H9 (cell line): Measurements from ENCODE around the gene CDH18. TPM values are rescaled to one million over a fixed set of nuclear protein-coding genes. Genes with fewer than 3 reads are reported as not detected.

Source experiments
- DNase-seq: peaks from one replicate; pipeline ENCODE4 v3.0.0-alpha.2; 2017
- H2AFZ ChIP-seq: one replicate; pipeline ENCODE4 v1.6.1; 2013; ENCODE audit warnings: mild to moderate bottlenecking, low read length, control low read depth, moderate library complexity
- H2AK5ac ChIP-seq: 2 replicates; pipeline ENCODE4 v1.6.1; 2013; ENCODE audit warnings: low read length, control low read depth, mixed read lengths; ENCODE audit not compliant: insufficient read length
- H2BK120ac ChIP-seq: one replicate; pipeline ENCODE4 v1.6.1; 2013; ENCODE audit warnings: low read depth, mild to moderate bottlenecking, low read length, control low read depth, inconsistent platforms; ENCODE audit not compliant: poor library complexity, severe bottlenecking
- H2BK12ac ChIP-seq: 2 replicates; pipeline ENCODE4 v1.6.1; 2013; ENCODE audit warnings: low read length, control low read depth, mixed read lengths, low read depth; ENCODE audit not compliant: insufficient read length
- H2BK15ac ChIP-seq: 2 replicates; pipeline ENCODE4 v1.6.1; 2013; ENCODE audit warnings: low read depth, low read length, control low read depth
- H2BK20ac ChIP-seq: one replicate; pipeline ENCODE4 v1.6.1; 2013; ENCODE audit warnings: low read depth, mild to moderate bottlenecking, low read length, control low read depth, inconsistent platforms; ENCODE audit not compliant: poor library complexity, severe bottlenecking
- H2BK5ac ChIP-seq: 2 replicates; pipeline ENCODE4 v1.6.1; 2013; ENCODE audit warnings: low read length, control low read depth, mixed read lengths; ENCODE audit not compliant: insufficient read length
- H3K14ac ChIP-seq: 2 replicates; pipeline ENCODE4 v1.6.1; 2013; ENCODE audit warnings: low read length, control low read depth; ENCODE audit not compliant: insufficient read depth
- H3K18ac ChIP-seq: 2 replicates; pipeline ENCODE4 v1.6.1; 2013; ENCODE audit warnings: low read depth, mild to moderate bottlenecking, mixed read lengths, low read length, control low read depth; ENCODE audit not compliant: insufficient read length
- H3K23ac ChIP-seq: 2 replicates; pipeline ENCODE4 v1.6.1; 2013; ENCODE audit warnings: low read length, control low read depth, mixed read lengths, low read depth; ENCODE audit not compliant: insufficient read length
- H3K23me2 ChIP-seq: 2 replicates; pipeline ENCODE4 v1.6.1; 2013; ENCODE audit warnings: low read depth, mild to moderate bottlenecking, mixed read lengths, low read length, control low read depth; ENCODE audit not compliant: insufficient read length, poor library complexity, severe bottlenecking
- H3K27ac ChIP-seq: 2 replicates; pipeline ENCODE4 v1.5.1; 2013; ENCODE audit warnings: low read length, control low read depth, mixed read lengths, low read depth; ENCODE audit not compliant: insufficient read length
- H3K27me3 ChIP-seq: 2 replicates; pipeline ENCODE4 v1.6.1; 2013; ENCODE audit warnings: low read length, control low read depth, inconsistent platforms; ENCODE audit not compliant: insufficient read depth
- H3K4ac ChIP-seq: 2 replicates; pipeline ENCODE4 v1.6.1; 2013; ENCODE audit warnings: low read depth, mild to moderate bottlenecking, control low read depth, inconsistent platforms, low read length, moderate library complexity
- H3K4me1 ChIP-seq: 2 replicates; pipeline ENCODE4 v1.6.1; 2013; ENCODE audit warnings: low read length, control low read depth, inconsistent platforms; ENCODE audit not compliant: insufficient read depth
- H3K4me2 ChIP-seq: 2 replicates; pipeline ENCODE4 v1.6.1; 2013; ENCODE audit warnings: low read length, control low read depth, mixed read lengths; ENCODE audit not compliant: insufficient read length, insufficient read depth
- H3K56ac ChIP-seq: 2 replicates; pipeline ENCODE4 v1.6.1; 2013; ENCODE audit warnings: low read depth, mild to moderate bottlenecking, mixed read lengths, low read length, control low read depth; ENCODE audit not compliant: insufficient read length
- H3K79me1 ChIP-seq: 2 replicates; pipeline ENCODE4 v1.6.1; 2013; ENCODE audit warnings: low read depth, mild to moderate bottlenecking, moderate library complexity, low read length, control low read depth, inconsistent platforms; ENCODE audit not compliant: insufficient read depth, poor library complexity, severe bottlenecking
- H3K79me2 ChIP-seq: 2 replicates; pipeline ENCODE4 v1.6.1; 2013; ENCODE audit warnings: low read length, control low read depth, inconsistent platforms; ENCODE audit not compliant: insufficient read depth
- H3K9ac ChIP-seq: 2 replicates; pipeline ENCODE4 v1.6.1; 2013; ENCODE audit warnings: low read length, control low read depth, mixed read lengths; ENCODE audit not compliant: insufficient read length; ENCODE audit errors: extremely low read depth
- H3K9me3 ChIP-seq: one replicate; pipeline ENCODE4 v1.6.1; 2013; ENCODE audit warnings: low read depth, low read length, inconsistent platforms; ENCODE audit not compliant: control insufficient read depth
- H3T11ph ChIP-seq: one replicate; pipeline ENCODE4 v1.6.1; 2013; ENCODE audit warnings: mild to moderate bottlenecking, low read length, control low read depth, inconsistent platforms
- H4K20me1 ChIP-seq: one replicate; pipeline ENCODE4 v1.6.1; 2013; ENCODE audit not compliant: control insufficient read depth, insufficient read length, insufficient read depth
- H4K5ac ChIP-seq: 2 replicates; pipeline ENCODE4 v1.6.1; 2013; ENCODE audit warnings: low read depth, mild to moderate bottlenecking, mixed read lengths, low read length, control low read depth; ENCODE audit not compliant: insufficient read length
- H4K8ac ChIP-seq: replicated peaks from 2 replicates; pipeline ENCODE4 v1.6.1; 2013; ENCODE audit warnings: low read length, control low read depth, mixed read lengths, low read depth; ENCODE audit not compliant: insufficient read length
- H4K91ac ChIP-seq: 2 replicates; pipeline ENCODE4 v1.6.1; 2013; ENCODE audit warnings: low read depth, mild to moderate bottlenecking, moderate library complexity, mixed read lengths, low read length, control low read depth; ENCODE audit not compliant: insufficient read length
- H3K27ac Mint-ChIP-seq, 3 experiments: 2 replicates in 2 of 3; 3 replicates in 1 of 3; pipeline ENCODE4 v1.8.0; 2020 to 2021; ENCODE audit warnings: mixed read lengths in 3 of 3, mild to moderate bottlenecking in 1 of 3, moderate library complexity in 1 of 3
- H3K27me3 Mint-ChIP-seq: 2 replicates; pipeline ENCODE4 v1.8.0; 2021; ENCODE audit warnings: low read depth, mild to moderate bottlenecking, moderate library complexity, mixed read lengths
- H3K36me3 Mint-ChIP-seq, 3 experiments: 2 replicates in 2 of 3; 3 replicates in 1 of 3; pipeline ENCODE4 v1.8.0; 2020 to 2021; ENCODE audit warnings: low read depth in 3 of 3, mixed read lengths in 3 of 3; ENCODE audit not compliant: insufficient read depth in 1 of 3
- H3K4me1 Mint-ChIP-seq, 2 experiments: 2 replicates each; pipeline ENCODE4 v1.8.0; 2020; ENCODE audit warnings: mixed read lengths in 2 of 2
- H3K4me3 Mint-ChIP-seq, 2 experiments: 2 replicates in 1 of 2; 3 replicates in 1 of 2; pipeline ENCODE4 v1.8.0; 2020 to 2021; ENCODE audit warnings: mild to moderate bottlenecking in 2 of 2, mixed read lengths in 2 of 2, moderate library complexity in 1 of 2
- H3K9me3 Mint-ChIP-seq, 2 experiments: 2 replicates in 1 of 2; 3 replicates in 1 of 2; pipeline ENCODE4 v1.8.0; 2020; ENCODE audit warnings: mild to moderate bottlenecking in 2 of 2, mixed read lengths in 2 of 2, moderate library complexity in 1 of 2
- WGBS: extraction: QIAGEN DNeasy Blood & Tissue Kit; methylation state at CpG from one replicate; pipeline ENCODE4 v1.1.7; 2013; ENCODE audit warnings: missing lambda C conversion rate, low lambda C conversion rate, mixed read lengths; ENCODE audit not compliant: insufficient read length; ENCODE audit errors: extremely low coverage; 5-methylcytosine and 5-hydroxymethylcytosine counted together
- total RNA-seq: library from RNA; stranded (reverse); gene quantifications from 2 replicates; pipeline ENCODE4 v1.2.1, GENCODE V29; 2021
- TF ChIP-seq, protein P1 (sequence below): fragments of 200-600 bp; sonication (generic); conservative IDR thresholded peaks from 3 replicates; pipeline ENCODE4 v1.8.0; 2021; ENCODE audit warnings: antibody characterized with exemption, mild to moderate bottlenecking

Gene CDH18
- total RNA-seq, 1 experiment from 2014 or later, result not detected

DNA sequence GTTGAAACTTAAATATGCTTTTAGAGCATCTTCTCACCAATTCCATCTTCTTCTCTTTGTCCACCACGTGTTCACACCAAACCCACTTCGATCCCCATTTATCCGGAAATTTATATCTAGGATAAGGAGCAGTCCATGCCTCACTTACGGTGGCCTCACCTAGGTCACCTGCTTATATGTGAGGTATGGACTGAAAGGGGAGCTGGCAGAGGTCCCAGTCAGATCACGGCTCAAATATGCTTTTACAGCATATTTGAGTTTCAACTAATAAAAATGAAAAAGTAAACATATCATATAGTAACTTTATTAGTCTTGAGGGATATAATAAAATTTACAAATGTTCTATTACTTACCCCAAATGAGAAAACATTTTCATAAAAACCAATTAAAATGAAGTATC is 508.4 kb downstream of the CDH18 start:
- Mint-ChIP-seq H3K4me3 (no peak overlapping the region), H3K9me3 (peaks cover 0 to 2% of the 10 kb centered on the region in 2 experiments; a peak in 3 of 5 replicates), H3K27ac (no peak overlapping the region), H3K27me3 (no peaks in the 10 kb centered on the region), H3K36me3 (no peaks in the 10 kb centered on the region; a peak in 1 of 7 replicates), H3K4me1 (no peaks in the 10 kb centered on the region; a peak in 1 of 4 replicates)
- Histone ChIP-seq H3K79me1 (no peaks in the 10 kb centered on the region), H3K4me1 (no peaks in the 10 kb centered on the region), H3K27ac (no peak overlapping the region), H3K4ac (no peak overlapping the region), H2BK12ac (no peak overlapping the region), H2BK5ac (no peak overlapping the region), H3K79me2 (no peaks in the 10 kb centered on the region), H3K9me3 (no peaks in the 10 kb centered on the region), H4K91ac (no peak overlapping the region), H2AK5ac (no peak overlapping the region), H3K18ac (no peak overlapping the region), H3K4me2 (no peak overlapping the region), H4K20me1 (no peaks in the 10 kb centered on the region), H3K23ac (no peak overlapping the region), H4K5ac (no peak overlapping the region), H2BK15ac (no peak overlapping the region), H3K56ac (no peak overlapping the region), H3K27me3 (no peaks in the 10 kb centered on the region), H4K8ac (no peak overlapping the region), H3T11ph (no peak overlapping the region), H3K9ac (no peak overlapping the region), H2BK20ac (no peak overlapping the region), H3K23me2 (no peaks in the 10 kb centered on the region), H3K14ac (no peak overlapping the region), H2AFZ (no peak overlapping the region), H2BK120ac (no peak overlapping the region)
- WGBS, result no CpG with 5 or more reads among the region's 5 CpGs
- TF ChIP-seq, protein P1, sequence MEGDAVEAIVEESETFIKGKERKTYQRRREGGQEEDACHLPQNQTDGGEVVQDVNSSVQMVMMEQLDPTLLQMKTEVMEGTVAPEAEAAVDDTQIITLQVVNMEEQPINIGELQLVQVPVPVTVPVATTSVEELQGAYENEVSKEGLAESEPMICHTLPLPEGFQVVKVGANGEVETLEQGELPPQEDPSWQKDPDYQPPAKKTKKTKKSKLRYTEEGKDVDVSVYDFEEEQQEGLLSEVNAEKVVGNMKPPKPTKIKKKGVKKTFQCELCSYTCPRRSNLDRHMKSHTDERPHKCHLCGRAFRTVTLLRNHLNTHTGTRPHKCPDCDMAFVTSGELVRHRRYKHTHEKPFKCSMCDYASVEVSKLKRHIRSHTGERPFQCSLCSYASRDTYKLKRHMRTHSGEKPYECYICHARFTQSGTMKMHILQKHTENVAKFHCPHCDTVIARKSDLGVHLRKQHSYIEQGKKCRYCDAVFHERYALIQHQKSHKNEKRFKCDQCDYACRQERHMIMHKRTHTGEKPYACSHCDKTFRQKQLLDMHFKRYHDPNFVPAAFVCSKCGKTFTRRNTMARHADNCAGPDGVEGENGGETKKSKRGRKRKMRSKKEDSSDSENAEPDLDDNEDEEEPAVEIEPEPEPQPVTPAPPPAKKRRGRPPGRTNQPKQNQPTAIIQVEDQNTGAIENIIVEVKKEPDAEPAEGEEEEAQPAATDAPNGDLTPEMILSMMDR, result no peak
- no peak for DNase-seq
